GM19193 (cell line): Measurements from ENCODE around the gene RALGAPA2.

ENCODE experiments used
- POLR2A ChIP-seq: IDR thresholded peaks from 4 replicates; pipeline ENCODE4 v1.6.1; 2011; ENCODE audit not compliant: insufficient read depth, insufficient read length; ENCODE audit errors: extremely low read depth

Gene RALGAPA2

DNA sequence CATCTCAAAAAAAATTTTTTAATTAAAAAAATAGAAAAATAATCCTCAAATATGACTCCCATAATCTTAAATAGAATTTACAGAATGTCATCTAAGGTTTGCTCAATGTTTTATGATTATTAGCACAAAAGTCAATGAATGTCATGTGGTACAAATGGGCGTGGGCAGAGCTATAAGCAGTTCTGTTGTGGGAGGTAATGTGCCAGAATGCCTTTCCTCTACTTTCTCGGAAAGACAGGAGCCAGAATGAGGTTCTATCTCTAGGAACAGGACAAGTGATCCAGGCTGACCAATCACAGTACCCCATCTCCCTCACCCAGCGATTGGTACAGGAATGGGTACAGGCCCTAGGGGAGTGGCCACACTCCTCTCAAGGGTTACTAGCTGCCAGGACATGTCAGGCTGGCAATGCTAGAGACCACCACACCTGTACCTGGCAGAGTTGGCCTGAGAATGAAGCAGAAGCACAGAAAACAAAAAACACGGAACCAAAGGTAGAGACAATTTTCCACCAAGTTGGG lies 15.1 kb downstream of the RALGAPA2 start:
- no peak for TF ChIP-seq POLR2A

DNA sequence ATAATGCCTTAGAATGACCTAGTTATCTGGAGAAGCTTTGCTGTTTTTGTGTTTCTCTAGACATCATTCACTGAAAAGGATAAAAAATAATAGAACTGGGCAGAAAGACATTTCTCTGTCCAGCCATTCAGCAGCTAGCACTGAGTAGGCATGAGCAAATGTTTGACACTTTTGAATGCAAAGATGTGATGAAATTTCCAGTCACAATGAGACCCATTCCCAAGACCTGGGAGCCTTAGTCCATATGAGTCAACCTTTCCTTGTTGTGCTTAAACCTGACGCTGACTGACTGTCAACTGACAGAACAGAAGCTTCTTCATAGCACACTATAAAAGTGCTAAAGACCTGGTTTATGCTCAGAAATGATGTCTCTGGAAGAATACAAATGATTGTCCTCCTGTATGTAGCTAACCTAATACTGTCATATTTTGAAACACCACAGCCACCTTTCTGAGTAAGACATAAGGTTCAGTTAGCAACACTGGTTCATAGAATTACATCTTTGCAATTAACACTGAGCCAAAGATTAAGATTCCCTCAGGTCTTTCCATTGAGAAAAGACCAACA lies 17.1 kb downstream of the RALGAPA2 start:
- TF ChIP-seq POLR2A = no peak

DNA sequence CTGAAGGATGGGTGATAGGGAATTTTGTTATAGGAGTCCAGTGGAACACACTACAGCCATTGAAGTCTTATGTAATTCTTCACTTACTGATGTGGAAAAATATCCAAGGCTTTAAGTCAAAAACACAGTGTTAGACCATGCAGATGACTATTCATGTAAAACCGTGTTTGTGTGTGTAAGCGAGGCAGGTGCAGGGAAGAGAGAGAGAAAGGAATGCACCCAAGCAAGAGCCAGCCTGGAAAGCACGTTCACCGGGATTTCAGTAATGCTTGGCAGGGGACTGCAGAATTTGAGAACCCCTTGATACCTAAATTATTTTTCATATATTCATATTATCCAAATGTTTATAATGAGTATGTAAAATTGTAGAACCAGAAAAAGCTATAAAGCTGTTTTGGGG lies 17.9 kb downstream of the RALGAPA2 start:
- no peak for TF ChIP-seq POLR2A

DNA sequence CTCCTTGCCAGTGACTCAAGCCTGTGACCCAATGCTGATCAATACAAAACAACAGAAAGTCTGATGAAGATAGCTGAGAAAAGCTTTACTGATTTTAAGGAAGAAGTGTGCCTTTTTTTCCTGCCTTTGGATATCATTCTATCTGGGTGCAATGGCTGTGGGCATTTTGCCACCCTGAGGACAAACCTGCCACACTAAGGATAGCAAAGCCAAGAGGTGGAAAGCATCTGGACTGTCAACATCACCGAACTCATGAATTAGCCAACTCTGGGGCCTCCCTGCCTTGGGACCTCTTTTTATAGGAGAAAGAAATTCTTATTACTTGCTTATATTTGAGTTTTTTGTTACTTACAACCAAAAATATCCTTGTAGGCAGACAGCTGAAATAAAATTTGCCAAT lies 19.9 kb downstream of the RALGAPA2 start:
- TF ChIP-seq POLR2A = no peak

DNA sequence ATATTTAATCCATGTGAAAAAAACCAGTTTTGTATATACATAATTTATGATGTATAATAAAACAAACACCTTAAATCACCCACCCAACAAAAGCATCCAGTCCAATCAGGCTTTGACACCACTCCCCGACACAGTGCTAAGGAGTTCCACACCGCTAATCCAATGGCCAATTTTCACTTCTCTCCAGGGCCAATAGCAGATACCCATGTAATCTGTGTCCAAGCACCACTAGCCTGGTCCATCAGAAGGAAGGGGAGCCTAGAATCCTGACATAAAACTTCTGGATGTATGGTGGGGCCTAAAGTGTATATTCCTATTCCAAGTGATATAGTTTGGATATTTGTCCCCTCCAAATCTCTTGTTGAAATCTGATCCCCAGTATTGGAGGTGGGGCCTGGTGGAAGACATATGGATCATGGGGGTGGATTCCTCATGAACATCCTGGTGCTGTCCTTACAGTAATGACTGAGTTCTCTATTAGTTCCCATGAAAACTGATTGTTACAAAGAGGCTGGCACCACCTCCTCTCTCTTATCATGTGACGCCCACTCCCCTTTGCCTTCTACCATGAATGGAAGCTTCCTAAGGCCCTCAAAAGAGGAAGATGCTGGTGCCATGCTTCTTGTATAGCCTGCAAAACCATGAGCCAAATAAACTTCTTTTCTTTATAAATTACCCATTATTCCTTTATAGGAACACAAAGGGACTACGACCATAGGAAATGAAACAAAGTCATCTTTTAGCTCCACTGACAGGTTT lies 20.8 kb downstream of the RALGAPA2 start:
- no peak for TF ChIP-seq POLR2A

DNA sequence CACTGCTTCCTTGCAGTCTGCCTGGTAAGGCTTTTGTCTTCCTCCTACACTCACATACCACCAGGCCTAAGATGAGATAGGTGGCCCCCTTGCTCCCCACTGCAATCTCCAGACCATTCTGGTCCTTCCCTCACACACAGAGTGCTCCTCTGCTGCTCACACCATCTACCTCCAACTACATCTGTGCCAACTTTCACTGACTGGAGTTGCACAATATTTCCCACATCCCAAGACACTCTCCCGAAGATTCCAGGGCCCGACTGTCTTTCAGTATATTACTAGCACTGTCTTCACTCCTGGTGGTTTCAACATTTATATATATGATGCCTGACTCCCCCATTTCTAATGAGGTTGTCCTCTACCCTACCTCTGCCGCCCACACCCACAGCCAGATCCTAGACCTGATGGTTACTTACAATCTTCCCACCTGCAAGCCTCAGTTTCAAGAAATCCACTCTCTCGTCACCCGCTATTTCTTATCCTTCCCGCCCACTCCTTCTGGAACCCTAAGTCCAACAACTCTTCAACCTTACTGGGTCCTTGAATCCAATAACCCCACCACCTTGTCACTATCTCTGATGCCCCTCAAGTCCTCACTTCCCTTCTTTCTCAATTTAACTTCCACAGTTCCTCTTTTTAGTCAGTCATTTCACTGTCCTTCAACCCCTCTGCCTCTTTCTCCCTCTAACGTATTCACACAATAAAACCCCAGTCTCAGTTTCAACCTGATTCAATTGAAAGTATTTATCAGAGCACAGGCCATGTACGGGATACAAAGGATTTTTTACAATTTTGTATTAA lies 21.6 kb downstream of the RALGAPA2 start:
- TF ChIP-seq POLR2A = no peak

DNA sequence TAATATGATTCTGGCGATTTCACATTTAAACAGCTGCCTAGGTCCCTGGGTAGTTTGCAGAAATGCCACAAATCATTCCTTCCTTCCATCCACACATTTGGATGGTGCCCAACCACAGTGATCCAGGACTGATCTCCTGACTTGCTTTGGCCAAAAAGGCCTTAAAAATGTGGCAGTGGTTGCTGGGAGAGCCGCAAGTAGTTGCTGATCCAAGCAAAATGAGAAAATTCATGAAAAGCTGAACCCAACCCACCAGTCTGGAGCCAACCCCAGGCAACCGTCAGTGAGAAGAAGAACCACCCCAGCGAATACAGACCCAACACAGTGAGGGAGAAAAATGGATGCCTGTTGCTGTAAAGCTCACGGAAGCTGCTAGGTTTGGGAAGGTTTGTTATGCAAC lies 25.1 kb downstream of the RALGAPA2 start:
- no peak for TF ChIP-seq POLR2A

DNA sequence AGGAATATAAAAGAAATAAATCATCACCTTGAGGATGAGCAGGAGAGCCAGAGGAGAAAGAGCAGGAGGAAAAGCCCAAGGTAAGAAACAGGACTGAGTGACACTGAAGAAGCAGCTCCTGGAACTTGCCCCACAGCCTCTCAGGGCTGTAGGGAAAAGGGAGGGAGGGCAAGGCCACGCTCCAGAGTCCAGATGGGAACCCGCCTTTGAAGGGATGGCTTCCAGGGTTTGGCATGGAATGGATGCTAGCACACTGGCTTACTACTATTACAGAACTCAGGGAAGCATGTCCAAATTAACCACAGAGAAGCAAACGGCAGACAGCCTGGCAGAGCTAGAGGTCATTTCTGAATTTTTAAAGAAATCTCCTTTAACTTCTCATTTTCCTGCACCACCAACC lies 26.8 kb downstream of the RALGAPA2 start:
- TF ChIP-seq POLR2A = no peak

DNA sequence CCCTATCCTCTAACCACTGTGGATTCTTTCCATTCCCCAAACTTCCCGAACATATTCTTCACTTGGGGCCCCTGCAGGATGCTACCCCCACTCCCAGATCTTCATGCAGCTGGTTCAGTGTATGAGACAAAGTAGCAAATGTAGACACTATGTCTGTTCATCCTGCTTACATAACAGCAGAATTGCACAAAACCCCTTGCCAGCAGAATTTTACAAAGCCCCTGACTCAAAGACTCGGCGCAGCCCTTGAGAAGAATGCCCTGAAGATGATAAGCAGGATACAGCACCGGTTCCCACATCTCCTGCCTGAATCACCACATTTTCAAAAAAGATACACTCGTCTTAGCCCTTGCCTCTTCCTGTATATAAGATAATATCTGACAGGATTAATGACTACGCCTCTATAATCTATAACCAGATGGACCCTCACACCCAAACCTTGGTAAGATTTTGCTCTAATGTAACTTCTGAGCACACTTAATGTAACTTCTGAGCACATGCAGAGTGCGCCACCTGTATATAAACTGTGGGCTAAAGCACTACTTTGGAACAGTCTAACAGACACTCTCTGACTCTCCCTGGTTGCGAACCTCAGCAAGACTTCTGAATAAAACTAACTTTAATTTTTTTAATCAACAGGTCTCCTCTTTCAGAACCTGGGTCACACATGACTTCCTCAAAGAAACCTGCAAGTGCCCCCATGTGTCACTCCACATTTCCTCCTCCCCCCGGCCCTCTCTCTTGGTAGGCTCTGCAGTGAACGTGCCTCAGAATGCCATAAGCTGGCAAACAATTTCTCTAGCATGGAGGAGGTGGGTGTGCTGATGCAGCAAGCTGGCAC lies 28.7 kb downstream of the RALGAPA2 start:
- TF ChIP-seq POLR2A = no peak

DNA sequence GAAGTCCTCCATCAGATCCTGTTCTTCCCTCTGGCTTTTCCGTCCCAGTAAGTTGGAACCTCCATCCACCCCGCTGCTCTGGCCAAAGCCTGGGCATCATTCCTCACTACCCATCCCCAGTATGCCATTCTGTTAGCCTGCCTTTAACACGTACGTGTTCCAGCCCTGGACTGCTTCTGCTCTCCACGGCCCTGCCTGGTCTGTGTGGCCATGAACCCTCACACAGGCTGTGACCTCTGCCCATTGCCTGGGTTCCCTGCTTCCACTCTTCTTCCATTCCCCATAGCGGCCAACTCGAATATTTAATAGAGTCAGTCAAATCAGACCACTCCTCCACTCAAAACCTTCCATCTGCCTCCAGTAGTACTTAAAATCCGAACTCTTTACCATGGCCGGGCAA lies 29.4 kb downstream of the RALGAPA2 start:
- TF ChIP-seq POLR2A = no peak

DNA sequence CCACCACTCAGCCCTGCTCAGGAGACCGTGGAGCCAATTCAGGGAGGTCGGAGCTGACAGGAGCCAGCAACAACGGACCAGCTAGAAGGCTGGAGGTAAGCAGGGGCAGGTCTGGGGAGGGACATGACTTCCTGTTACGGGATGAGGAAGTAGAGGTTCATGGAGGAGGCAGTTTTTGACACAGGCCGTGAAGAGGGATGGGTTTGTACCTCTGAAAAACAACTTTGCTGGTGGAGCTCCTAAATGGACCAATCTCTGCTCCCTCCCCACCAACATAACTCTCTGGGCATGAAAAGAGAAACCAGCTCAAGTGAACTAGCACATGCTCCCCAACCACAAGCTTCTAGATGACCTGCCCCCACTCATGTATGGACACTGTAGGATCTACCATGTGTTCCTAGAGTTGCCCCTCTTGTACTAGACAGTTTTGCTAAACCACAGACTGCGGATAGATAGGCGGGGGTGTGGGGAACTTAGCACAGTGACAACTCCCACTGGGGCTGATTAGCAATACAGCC lies 31.4 kb downstream of the RALGAPA2 start:
- TF ChIP-seq POLR2A = no peak

DNA sequence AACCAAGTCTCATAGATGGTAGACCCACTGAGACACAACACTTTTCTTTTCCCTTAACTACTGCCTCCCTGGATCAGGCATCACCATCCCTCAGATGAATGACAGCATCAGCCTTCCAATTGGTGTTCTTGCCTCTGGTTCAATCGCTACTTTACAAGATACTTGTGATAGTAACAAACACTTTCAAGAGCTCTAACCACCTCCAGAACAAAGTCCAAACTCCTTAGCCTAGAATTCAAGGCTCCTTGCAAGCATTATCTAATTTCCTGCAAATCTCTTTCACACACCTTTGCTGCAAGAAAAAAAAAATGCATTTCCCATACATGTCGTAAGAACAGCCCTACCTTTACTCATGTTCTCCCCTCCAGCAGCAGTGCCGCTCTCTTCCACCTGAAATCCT lies 33.1 kb downstream of the RALGAPA2 start:
- TF ChIP-seq POLR2A = no peak

DNA sequence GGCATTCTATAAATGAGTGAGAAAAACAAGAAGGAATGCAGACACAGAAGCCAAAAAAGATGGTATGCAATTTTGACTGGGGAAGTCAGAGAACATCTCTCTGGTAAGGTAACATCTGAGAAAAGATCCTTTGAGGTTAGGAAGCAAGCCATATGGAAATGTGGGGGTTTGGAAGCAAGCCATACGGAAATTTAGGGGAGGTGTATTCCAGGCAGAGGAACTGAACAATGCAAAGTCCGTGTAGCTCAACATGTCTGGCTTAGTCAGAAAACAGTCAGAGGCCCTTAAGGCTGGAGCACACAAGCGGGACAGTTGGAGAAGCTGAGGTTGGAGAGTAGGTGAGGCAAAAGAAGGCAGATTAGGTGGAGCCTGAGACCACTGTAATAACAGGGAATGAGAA lies 35.3 kb downstream of the RALGAPA2 start:
- TF ChIP-seq POLR2A = no peak

DNA sequence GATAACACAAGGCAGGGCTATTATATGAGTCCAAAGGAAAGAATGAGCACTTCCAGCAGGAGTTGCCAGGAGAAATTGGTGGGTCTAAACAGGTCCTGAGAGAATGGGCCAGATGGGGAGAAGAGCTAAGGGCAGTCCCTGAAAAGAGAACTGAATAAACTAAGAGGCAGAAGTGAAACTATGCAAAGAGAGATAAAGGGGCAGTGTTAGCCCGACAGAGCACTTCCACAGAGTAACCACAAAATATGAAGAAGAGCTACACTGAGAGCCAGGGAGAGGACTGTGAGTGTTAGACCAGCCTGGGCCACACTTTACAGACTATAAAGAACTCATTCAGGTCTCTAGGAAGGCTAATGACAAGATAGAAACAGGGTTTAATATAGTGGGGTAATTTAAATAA lies 43.8 kb downstream of the RALGAPA2 start:
- no peak for TF ChIP-seq POLR2A
